OCI-LY3 (cell line): ENCODE measurements around the gene PLPPR3.

ENCODE experiments used
- CTCF ChIP-seq: fragments of 200-600, 300-600 bp; sonication (generic); IDR thresholded peaks from 2 replicates; pipeline ENCODE4 v1.5.1; 2014; ENCODE audit warnings: antibody characterized with exemption, low read length, low read depth
- EZH2phosphoT487 ChIP-seq: fragments of 200-600 bp; shearing (Covaris generic); IDR thresholded peaks from 2 replicates; pipeline ENCODE4 v1.6.1; 2018; ENCODE audit warnings: antibody characterized with exemption, mixed run types, low read depth

GRCh38 chr19:821825-822503, at the start of gene PLPPR3:
- TF ChIP-seq CTCF (no peak), EZH2phosphoT487 (no peak)
